ENCODE measurements around the gene RPUSD4.

Gene RPUSD4

DNA sequence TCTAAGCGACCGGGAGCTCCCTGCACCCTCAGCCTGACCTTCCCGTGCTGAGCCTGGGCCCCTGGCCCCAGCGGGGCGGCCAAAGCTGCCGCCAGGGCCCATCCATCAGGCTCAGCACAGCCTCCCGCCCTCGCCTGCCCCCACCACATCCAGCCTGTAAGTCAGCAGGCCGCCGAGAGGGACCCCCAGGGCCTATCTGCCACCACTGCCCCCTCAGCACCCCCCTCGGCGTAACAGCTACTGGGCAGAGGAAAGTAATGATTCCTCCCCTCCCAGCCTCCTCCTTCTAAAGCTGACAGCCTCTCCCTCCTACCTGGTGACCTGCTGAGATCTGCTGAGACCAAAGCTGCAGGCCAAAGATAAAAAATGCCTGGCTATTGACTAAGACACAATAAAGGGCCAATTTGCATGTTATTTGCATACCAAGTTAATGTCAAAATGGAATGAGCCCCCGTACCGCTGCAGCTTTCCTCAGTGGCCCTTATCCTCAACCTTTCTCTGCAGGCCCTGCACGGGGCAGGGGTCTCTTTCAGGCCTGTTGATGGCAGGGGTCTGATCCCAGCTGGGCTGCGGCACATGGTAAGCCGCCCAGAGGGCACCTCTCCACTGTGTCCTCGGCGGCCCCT, 51.6 kb downstream of the RPUSD4 start:
- no peak overlapping the region for H3K27ac Mint-ChIP-seq
- H3K36me3 Mint-ChIP-seq (ENCODE audit: low read depth) = no peaks in the 10 kb centered on the region
- H3K4me3 Mint-ChIP-seq = no peak overlapping the region
- H3K4me1 Mint-ChIP-seq (ENCODE audit: low read depth) = no peaks in the 10 kb centered on the region
- H3K9me3 Mint-ChIP-seq = no peaks in the 10 kb centered on the region
- H3K27me3 Mint-ChIP-seq = no peaks in the 10 kb centered on the region

- Mint-ChIP-seq H3K36me3 (ENCODE audit: low read depth) (no peaks in the 10 kb centered on the region), H3K27ac (no peak overlapping the region)
These were observed 53.2 kb downstream of the RPUSD4 start for GRCh38 chr11:126158054-126158791.

DNA sequence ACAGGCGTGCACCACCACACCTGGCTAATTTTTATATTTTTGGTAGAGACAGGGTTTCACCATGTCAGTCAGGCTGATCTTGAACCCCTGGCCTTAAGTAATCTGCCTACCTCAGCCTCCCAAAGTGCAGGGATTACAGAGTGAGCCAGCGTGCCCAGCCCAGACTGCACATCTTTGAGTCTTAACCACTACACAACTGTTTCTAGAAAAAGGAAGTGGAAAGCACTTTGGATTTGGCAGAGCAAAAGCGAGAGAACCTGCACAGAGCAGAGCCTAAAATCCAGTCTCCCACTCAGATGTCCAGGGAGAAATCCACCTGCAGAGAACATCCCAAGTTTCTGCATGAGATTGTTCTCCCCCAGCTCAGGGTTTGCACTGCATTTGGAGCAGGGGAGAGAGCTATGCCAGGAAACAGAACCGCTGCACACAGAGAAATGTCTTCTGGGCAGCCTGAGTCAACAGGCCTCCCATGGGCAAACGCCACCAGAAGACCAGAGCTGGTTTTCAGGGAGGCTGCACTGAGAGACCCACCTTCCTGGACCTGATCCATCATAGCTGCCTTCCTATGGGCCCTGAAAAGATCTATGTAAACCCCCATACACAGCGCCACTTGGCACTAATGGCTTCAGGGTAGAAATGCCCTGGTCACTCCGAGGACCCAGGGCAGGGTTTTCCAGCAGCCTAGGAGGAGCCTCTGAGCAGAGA, 54.0 kb downstream of the RPUSD4 start:
- H3K36me3 Mint-ChIP-seq (ENCODE audit: low read depth) = no peaks in the 10 kb centered on the region
- H3K4me3 Mint-ChIP-seq = no peak overlapping the region
- H3K4me1 Mint-ChIP-seq (ENCODE audit: low read depth) = no peaks in the 10 kb centered on the region
- H3K9me3 Mint-ChIP-seq = no peaks in the 10 kb centered on the region
- H3K27me3 Mint-ChIP-seq = no peaks in the 10 kb centered on the region
- no peak overlapping the region for H3K27ac Mint-ChIP-seq

More at GRCh38 chr11:126158054-126158791, 53.2 kb downstream of the RPUSD4 start:
- Mint-ChIP-seq H3K27me3 (no peaks in the 10 kb centered on the region), H3K4me1 (ENCODE audit: low read depth) (no peaks in the 10 kb centered on the region), H3K9me3 (no peaks in the 10 kb centered on the region), H3K4me3 (no peak overlapping the region)

DNA sequence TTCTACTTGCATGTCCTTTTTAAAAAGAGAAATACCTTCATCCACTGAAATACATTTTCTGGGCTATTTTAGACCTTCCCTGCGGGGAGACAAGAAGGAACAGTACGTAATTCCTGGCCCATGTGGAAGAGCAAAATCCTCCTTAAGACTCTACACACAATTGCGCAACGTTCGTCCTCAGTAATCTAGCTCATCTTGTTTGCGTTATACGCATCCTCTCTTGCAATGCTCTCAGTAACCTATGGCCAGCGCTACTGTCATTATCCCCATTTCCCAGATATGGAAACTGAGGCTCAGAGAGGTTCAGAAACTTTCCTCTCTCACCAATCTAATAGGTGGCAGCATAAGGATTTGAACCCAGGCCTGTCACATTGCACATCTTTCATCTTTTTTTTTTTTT, 54.6 kb downstream of the RPUSD4 start:
- Mint-ChIP-seq H3K27ac (no peak overlapping the region), H3K36me3 (ENCODE audit: low read depth) (no peaks in the 10 kb centered on the region), H3K27me3 (peaks cover 4% of the 10 kb centered on the region), H3K4me3 (no peak overlapping the region), H3K9me3 (peaks cover 6% of the 10 kb centered on the region), H3K4me1 (ENCODE audit: low read depth) (no peaks in the 10 kb centered on the region)

DNA sequence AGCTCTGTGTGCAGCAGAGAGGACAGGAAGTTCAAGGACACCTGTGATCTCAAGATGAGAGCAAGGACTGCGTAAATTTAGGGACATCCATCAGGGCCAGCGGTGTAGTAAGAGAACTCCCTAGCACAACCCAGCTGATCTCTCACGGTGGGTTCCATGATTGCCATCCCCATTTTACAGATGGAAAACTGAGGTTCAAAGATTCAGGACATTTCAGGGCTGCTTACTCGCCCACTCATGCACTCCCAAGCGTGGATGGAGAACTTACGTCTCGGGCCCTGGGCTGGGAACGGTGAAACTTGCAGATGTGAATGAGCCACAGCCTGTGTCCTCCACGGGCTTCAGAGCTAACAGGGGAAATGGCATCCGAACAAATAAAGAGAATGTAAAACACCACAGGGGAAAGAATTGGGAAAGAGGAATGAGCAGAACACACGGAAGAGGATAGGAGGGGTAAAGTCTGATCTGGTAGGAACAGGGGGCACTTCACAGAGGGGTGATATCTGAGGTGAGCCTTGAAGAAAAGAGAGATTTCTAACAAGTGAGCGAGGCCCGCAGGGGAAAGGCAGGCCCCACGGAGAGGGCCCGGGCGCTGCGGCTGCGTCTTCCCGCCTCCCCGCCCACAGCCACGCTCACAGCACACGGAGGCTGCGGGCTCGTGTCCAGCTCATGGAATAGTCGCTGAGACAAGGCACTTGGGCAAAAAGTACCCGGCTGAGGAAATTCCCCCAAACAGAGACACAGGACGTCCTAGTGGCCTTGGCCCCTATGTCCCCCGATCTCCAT, 55.9 kb downstream of the RPUSD4 start:
- no peak overlapping the region for H3K4me3 Mint-ChIP-seq
- no peaks in the 10 kb centered on the region for H3K36me3 Mint-ChIP-seq (ENCODE audit: low read depth)
- peaks cover 6% of the 10 kb centered on the region for H3K9me3 Mint-ChIP-seq
- H3K4me1 Mint-ChIP-seq (ENCODE audit: low read depth) = no peaks in the 10 kb centered on the region
- no peak overlapping the region for H3K27ac Mint-ChIP-seq
- peaks cover 4% of the 10 kb centered on the region for H3K27me3 Mint-ChIP-seq

GRCh38 chr11:126154691-126155090, 56.8 kb downstream of the RPUSD4 start:
- no peaks in the 10 kb centered on the region for H3K4me1 Mint-ChIP-seq (ENCODE audit: low read depth)
- H3K27ac Mint-ChIP-seq = no peak overlapping the region
- no peaks in the 10 kb centered on the region for H3K36me3 Mint-ChIP-seq (ENCODE audit: low read depth)
- no peak overlapping the region for H3K4me3 Mint-ChIP-seq
- peaks cover 6% of the 10 kb centered on the region for H3K9me3 Mint-ChIP-seq
- peaks cover 8% of the 10 kb centered on the region for H3K27me3 Mint-ChIP-seq

DNA sequence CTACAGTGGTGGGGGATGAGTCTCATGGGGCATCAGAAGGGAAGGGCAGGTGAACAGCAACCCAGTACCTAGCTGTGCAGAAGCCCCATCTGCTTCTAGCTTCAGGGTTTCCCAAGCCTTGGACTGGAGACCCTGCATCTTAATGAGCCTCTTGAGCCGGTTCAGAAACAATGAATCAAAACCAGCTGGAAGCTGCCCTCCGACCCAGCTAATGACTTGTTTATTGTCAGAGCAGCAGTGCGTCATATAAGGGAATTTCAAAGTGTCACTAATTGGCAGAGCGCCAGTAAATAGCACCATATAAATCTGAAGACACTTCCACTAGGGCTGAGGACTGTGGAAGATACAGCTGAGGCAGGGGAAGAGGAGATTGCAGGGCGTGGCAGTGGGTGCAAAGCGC, 57.5 kb downstream of the RPUSD4 start:
- H3K36me3 Mint-ChIP-seq (ENCODE audit: low read depth) = no peaks in the 10 kb centered on the region
- H3K9me3 Mint-ChIP-seq = peaks cover 6% of the 10 kb centered on the region
- H3K27me3 Mint-ChIP-seq = peaks cover 8% of the 10 kb centered on the region
- H3K27ac Mint-ChIP-seq = no peak overlapping the region
- no peaks in the 10 kb centered on the region for H3K4me1 Mint-ChIP-seq (ENCODE audit: low read depth)
- no peak overlapping the region for H3K4me3 Mint-ChIP-seq

DNA sequence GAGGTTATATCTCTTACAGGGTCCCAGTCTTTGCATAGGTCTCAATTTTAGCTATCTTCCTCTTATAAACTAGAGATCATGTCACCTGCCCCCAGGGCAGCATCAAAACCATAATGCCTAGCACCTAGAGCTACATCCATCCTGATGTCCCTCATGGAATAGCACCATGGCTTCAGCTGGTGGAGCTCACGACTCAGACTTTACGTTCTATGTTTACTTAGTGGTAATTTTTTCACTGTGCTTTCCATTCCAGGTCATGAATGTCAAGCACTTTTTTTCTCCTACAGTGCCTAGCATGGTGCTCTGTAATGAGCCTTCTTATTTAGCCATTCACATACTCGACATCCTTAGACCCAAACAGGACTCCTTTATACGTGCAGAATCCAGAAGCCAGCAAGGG, 58.4 kb downstream of the RPUSD4 start:
- H3K27ac Mint-ChIP-seq = no peak overlapping the region
- H3K36me3 Mint-ChIP-seq (ENCODE audit: low read depth) = no peaks in the 10 kb centered on the region
- peaks cover 6% of the 10 kb centered on the region for H3K9me3 Mint-ChIP-seq
- H3K4me3 Mint-ChIP-seq = no peak overlapping the region
- no peaks in the 10 kb centered on the region for H3K4me1 Mint-ChIP-seq (ENCODE audit: low read depth)
- peaks cover 8% of the 10 kb centered on the region for H3K27me3 Mint-ChIP-seq

DNA sequence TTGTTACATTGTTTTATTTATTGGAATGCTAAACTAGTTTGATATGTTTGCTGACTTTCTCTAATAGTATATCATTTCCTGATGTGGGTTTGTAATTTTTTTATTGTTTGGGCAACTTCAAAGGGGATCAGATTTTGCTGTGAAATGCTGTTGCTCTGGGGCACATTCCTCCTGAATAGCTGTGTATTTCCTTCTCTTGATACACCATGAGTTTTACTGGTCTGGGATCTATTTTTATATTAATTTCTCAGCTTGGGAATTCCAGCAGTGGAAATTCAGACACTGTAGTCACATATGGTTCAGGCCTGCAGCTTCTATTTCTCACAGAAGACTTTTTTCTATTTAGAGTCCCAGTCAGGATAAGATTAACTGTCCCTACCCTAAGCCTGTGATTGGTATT, 58.9 kb downstream of the RPUSD4 start:
- no peak overlapping the region for H3K4me3 Mint-ChIP-seq
- no peaks in the 10 kb centered on the region for H3K36me3 Mint-ChIP-seq (ENCODE audit: low read depth)
- no peak overlapping the region for H3K27ac Mint-ChIP-seq
- H3K4me1 Mint-ChIP-seq (ENCODE audit: low read depth) = no peaks in the 10 kb centered on the region
- H3K27me3 Mint-ChIP-seq = peaks cover 8% of the 10 kb centered on the region
- H3K9me3 Mint-ChIP-seq = peaks cover 6% of the 10 kb centered on the region

DNA sequence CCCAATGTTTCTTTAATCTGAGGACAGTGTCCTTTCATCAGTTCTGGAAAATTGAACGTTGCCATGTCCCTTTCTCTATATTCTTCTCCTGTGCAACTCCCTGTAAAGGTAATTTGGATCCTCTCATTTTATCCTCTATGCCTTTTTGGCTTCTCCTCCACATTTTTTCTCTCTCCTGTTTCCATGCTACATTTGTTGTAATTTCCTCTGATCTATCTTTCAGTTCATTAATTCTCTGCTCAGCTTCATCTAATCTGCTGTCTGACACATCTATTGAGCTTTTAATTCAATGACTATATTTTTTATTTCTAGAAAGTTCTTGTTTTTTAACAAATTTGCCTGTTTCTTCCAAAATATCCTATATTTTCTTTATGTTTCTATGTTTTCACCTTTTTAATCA, 59.3 kb downstream of the RPUSD4 start:
- Mint-ChIP-seq H3K27ac (no peak overlapping the region), H3K36me3 (ENCODE audit: low read depth) (no peaks in the 10 kb centered on the region), H3K27me3 (peaks cover 8% of the 10 kb centered on the region), H3K4me1 (ENCODE audit: low read depth) (no peaks in the 10 kb centered on the region), H3K9me3 (peaks cover 6% of the 10 kb centered on the region), H3K4me3 (no peak overlapping the region)

Data from stimulated activated naive CD8-positive, alpha-beta T cell treated with anti-CD3 and anti-CD28 coated beads, Interleukin-15, Interleukin-2, amounts not matched to agents 100 ng/mL and 50 ng/mL, for 24 hours (primary cell).